ENCODE results near the gene CTDNEP1. TPM values are rescaled to one million over a fixed set of nuclear protein-coding genes. Genes with fewer than 3 reads are reported as not detected.
A peak's percentile ranks its signal among the peaks of the same experiment; 100 is the strongest.

Gene CTDNEP1
- total RNA-seq, 1 donor from 2014 or later = 73.5 TPM

DNA sequence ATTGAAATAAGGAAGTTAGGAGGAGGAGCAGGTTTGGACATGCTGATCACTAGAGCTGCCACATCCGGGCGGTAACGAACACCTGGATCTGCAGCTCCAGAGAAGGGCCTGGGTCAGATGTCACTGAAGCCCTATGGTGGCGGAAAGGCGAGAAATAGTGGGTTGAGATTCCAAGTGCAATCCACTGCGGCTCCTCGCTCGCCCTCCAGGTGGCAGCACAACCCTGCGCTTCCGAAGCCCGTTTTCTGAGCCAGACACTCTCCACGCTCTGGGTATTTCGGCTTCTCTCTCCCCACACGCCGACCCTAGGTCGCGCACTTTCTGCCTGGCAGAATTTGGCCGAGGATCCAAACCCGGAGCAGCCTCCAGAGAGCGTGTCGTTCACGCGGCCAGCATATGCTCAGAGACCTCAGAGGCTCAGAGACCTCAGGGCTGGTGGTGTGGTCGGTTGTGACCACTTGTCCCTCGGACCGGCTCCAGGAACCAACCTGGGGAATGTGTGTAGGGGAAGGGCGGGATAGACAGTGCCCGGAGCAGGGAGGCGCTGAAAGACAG is 29.1 kb upstream of the CTDNEP1 start:
- DNase-seq (ENCODE audit: extremely low read depth, low read depth, low spot score) = no peak

- no peak for DNase-seq (ENCODE audit: extremely low read depth, low read depth, low spot score)
These were observed 27.9 kb upstream of the CTDNEP1 start for GRCh38 chr17:7279448-7279847.

- DNase-seq (ENCODE audit: extremely low read depth, low read depth, low spot score) = no peak
These were observed 15.2 kb upstream of the CTDNEP1 start for GRCh38 chr17:7266784-7267183.

DNA sequence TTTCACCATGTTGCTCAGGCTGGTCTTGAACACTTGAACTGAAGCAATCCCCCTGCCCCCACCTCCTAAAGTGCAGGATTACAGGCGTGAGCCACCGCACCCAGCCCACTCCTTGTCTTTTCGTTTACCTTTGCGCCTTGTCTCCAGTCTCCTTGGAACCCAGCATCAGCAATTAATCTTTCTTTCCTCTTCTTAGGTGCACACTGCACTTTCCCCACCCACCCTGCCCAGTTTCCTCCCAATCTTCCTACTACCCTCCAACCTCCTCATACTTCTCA is 12.2 kb upstream of the CTDNEP1 start:
- no peak for DNase-seq (ENCODE audit: extremely low read depth, low read depth, low spot score)

- DNase-seq (ENCODE audit: extremely low read depth, low read depth, low spot score) = no peak
These were observed 11.6 kb upstream of the CTDNEP1 start for GRCh38 chr17:7262935-7263800.

DNA sequence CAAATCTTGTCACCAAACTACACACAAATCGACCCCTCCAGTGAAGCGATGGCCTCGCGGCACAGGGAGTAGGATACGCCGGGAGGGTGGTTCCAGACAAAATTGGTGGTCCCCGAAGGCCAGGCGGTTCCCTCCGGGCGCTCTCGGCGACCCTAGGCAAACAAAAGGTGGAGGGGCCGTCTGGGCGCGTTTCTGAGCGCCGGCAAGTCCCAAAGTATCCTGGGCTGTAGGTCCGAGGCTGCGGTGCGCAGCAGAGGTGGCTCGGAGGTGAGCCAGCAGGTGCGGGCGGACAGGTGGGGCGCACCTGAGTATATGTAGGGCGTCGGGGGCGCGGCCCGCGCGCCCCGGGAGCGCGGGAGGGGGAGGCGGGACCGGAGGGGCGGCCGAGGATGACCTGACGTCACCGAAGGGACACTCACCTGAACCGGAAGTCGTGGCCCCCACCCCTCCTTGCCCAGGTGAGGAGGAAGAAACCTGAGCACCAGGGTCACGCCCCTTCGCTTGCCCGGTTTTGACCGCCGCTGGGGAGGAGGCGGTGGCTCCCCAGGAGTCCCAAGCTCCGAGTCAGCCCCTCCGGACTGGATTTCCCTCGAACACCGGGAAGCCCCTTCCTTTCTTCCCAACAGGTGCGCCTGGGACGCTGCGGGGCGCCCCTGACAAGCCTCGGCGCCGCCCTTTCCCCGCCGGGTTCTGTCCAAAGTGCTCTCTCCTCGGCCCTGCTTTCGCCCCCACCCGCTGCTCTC is 10.8 kb upstream of the CTDNEP1 start, which contains the start of gene CLDN7:
Gene CLDN7, minus strand, starts transcription at position 287 of the 743 bp plus-strand sequence. CDS start 435 bp downstream, outside the sequence.
- no peak for DNase-seq (ENCODE audit: extremely low read depth, low read depth, low spot score)

DNA sequence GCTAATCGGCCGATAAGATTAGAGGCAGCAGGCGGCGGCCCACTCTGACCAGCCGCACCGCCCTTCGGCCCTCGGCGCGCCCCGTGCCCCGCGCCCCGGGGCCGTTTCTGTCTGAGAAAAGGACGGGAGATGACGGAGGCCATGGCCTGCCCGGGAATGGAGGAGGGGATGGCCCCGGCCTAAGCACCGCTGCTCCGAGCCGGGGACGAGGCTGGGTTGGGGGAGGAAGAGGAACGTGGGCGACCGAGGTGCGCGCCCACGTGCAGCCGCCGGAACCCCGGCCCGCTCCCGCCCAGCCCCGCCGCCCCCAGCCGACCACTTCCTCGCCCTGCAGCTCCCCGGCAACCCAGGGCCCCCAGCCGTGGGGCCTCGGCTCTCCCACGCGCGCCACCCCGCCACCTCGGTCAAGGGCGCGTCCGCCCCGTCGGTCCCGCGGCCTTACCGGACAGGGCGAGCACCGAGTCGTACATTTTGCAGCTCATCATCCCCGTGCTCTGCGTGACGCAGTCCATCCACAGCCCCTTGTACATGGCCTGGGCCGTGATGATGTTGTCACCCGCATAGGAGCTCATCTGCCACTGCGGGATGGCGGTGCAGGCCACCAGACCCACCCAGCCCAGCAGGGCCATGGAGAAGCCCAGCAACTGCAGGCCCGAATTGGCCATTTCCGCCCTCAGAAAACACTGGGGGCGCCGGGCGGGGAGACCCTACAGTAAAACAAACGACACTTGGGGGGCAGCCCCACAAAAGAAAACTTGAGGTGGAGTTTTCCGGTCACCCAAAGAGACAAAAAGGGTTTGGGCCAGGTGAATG is 10.1 kb upstream of the CTDNEP1 start:
- DNase-seq (ENCODE audit: extremely low read depth, low read depth, low spot score) = no peak

- no peak for DNase-seq (ENCODE audit: extremely low read depth, low read depth, low spot score)
These were observed 9.3 kb upstream of the CTDNEP1 start for GRCh38 chr17:7260651-7261378.

DNA sequence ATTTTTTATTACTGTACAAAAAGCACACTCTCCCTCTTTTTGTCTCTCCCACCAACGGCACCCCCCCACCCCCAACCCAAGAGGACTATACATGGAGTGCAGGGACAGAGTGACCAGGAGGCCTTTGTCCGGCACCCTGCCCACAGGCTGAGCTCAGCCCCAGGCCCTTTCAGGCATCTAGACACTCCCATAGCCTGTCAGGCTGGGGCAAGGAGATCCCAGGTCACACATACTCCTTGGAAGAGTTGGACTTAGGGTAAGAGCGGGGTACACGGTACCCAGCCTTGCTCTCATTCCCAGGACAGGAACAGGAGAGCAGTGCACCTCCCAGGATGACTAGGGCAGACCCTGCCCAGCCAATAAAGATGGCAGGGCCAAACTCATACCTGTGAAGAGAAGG is 8.6 kb upstream of the CTDNEP1 start:
- no peak for DNase-seq (ENCODE audit: extremely low read depth, low read depth, low spot score)

- DNase-seq (ENCODE audit: extremely low read depth, low read depth, low spot score) = no peak
These were observed 8.0 kb upstream of the CTDNEP1 start for GRCh38 chr17:7259555-7259889.

DNA sequence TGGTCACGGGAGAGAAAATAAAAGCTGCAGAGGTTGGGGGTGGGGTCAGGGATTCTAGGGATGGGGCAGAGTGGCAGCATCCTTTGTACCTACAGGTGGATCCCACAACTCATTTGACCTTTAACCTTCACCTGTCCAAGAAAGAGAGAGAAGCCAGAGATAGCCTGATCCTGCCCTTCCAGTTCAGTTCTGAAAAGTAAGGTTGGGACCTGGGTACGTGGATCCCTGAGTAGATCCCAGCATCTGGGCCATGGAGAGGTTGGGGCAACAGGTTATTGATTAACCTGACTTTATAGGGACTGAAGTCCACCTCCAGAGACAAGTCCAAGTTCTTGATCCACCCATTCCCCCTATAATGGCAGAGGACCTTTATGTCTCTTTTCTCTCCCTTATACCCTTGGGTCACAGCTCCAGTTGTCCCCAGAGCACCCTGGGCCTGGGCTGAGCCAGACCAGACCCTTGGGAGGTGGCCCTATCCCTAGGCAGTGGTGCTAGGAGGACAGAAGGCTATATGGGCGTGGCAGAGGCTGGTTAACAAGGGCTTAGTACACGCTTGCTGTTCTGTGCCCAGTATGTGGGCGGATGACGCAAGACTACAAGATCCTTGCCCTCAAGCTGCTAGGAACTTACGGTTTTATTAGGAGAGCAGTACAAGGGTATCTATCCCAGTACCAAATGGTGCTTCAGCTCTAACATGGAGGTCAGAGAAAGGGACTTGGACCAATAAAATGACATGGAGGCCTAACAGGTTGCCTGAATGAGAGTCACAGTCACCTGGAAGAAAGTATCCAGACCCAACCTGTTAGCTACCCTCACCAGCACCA is 7.4 kb upstream of the CTDNEP1 start:
- DNase-seq (ENCODE audit: extremely low read depth, low read depth, low spot score) = no peak

DNA sequence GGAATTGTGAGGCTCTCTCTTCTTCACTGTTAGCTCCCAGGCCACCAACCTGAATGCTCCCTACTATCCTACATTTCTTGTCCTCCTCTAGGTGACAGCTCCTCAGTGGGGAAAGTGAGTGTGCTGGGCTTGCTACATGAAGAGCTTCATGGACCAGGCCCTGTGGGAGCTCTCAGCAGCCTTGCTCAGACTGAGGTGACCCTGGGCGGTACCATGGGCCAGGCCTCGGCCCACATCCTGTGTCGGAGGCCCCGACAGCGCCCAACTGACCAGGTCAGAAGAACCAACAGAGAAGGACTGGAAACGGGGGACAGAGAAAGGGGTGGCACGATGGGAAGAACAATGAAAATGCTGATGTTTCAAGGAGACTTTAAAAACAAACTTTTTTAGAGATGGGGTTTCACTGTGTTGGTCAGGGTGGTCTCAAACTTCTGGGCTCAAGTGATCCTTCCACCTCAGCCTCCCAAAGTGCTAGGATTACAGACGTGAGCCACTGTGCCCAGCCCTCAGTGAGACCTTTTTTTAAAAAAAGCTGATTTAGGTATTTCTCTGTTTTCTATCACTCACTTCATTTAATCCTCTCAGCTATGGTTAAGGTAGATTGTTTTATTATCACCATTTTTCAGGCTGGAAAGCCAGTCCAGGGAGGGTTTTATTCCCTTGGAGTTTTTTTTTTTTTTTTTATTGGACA is 5.4 kb upstream of the CTDNEP1 start:
- DNase-seq (ENCODE audit: extremely low read depth, low read depth, low spot score) = no peak

DNA sequence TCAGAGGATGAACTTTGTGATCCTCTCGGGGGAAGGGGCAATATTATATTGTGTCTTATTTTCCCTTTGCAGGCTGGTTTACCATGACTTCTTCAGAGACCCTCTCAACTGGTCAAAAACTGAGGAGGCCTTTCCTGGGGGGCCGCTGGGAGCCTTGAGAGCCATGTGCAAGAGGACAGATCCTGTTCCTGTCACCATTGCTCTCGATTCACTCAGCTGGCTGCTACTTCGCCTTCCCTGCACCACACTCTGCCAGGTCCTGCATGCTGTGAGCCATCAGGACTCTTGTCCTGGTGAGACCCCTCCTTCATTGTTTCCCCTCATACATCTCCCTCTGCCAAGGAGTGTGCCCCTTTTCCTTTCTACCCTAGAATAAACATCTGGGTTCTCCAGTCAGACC is 3.0 kb upstream of the CTDNEP1 start:
- DNase-seq (ENCODE audit: extremely low read depth, low read depth, low spot score) = no peak

GRCh38 chr17:7253082-7253481 is 1.5 kb upstream of the CTDNEP1 start:
- DNase-seq (ENCODE audit: extremely low read depth, low read depth, low spot score) = no peak

GRCh38 chr17:7252176-7253043 is 876 bp upstream of the CTDNEP1 start, which contains the start of gene ELP5:
Gene ELP5, plus strand, starts transcription at chr17:7252215. Its CDS starts 336 bp downstream, at chr17:7252551.
- DNase-seq (ENCODE audit: extremely low read depth, low read depth, low spot score) = peak; percentile 73

DNA sequence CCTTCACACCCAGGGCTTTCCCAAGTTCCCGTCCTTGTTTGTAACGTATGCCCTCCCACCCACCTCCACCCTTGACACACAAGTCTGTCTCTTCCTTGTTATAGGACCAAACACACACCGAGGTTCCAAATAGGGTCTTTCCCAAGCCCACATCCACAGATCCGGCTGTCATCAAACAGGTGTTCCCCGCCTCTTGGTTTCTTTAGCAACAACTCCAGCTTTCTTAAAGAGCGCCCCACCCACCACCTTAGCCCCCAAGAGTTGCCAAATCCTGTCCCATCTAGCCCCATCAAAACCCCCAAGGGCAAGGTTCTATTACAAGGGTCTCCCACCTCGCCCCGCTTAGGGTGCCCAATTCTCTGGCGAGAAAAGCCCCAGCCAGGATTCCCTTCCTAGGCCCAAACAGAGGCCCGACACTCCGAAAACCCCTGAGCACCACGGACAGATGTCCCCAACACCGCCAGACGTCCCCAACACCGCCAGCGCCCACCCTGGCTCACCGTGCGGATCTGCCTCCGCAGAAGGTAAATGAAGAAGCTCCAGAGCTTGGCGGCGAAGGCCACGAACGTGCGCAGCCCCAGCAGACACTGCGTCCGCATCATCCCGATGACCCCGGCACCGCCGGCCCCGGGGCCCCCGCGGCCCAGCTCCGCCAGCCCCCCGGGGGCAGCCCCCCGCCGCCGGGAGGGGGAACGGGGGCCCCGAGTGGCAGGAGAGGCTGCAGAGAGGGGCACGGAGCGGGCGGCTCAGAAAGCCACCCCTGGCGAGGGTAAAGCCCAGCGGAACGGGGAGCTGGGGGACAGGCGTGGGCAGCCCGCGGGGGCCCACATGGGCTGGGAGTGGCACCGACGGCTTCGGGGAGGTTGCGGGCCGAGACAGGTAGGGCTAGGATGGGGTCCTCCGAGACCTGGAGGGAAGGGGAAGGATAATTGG is 573 bp downstream of the CTDNEP1 start:
- DNase-seq (ENCODE audit: extremely low read depth, low read depth, low spot score) = no peak

DNA sequence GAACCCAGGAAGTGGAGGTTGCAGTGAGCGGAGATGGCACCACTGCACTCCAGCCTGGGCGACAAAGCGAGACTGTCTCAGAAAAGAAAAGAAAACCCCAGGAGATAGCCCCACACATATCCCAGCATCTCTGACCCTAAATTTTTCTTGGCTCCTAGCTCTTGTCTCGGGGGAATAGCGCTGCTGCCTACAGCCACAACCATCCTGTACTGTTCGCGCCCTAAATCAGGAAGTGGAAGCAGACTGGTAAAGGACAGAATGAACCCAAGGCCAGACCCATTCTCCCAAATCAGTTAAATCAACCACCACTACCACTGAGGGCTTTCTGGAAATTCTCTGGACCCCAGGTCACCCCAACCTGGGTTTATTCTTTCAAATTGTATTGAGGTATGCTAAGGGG is 1.7 kb downstream of the CTDNEP1 start:
- no peak for DNase-seq (ENCODE audit: extremely low read depth, low read depth, low spot score)
